MV-4-11 (cell line): ENCODE measurements around the gene CCDC124.
"Not testable (repeated sequence)": the region's sequence is repeated elsewhere in the genome, so short reads cannot be mapped to it uniquely, and the experiment has no call there.

Experiments used
- DNase-seq: peaks from one replicate; lab custom pipeline; 2025; lab: John Stamatoyannopoulos, UW

The CCDC124 gene

GRCh38 chr19:17986569-17986968, 53.8 kb downstream of the CCDC124 start:
- not testable (repeated sequence) for DNase-seq

DNA sequence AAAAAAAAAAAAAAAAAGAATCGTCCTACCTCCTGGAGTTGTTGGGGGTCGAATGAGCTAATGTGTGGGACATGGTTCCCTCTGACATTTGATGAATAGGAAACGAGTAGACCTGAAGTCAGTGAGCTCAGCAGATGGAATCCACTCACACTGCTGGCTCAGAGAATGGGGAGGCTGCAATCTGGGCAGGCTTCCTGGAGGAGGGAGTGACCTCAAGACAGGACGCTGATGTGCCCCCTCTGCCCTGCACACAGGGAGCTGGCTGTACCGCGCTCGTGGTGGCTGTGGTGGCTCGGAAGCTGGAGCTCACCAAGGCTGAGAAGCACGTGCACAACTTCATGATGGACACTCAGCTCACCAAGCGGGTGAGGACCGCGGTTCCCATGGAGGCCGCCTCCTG, 55.3 kb downstream of the CCDC124 start:
- no peak for DNase-seq

DNA sequence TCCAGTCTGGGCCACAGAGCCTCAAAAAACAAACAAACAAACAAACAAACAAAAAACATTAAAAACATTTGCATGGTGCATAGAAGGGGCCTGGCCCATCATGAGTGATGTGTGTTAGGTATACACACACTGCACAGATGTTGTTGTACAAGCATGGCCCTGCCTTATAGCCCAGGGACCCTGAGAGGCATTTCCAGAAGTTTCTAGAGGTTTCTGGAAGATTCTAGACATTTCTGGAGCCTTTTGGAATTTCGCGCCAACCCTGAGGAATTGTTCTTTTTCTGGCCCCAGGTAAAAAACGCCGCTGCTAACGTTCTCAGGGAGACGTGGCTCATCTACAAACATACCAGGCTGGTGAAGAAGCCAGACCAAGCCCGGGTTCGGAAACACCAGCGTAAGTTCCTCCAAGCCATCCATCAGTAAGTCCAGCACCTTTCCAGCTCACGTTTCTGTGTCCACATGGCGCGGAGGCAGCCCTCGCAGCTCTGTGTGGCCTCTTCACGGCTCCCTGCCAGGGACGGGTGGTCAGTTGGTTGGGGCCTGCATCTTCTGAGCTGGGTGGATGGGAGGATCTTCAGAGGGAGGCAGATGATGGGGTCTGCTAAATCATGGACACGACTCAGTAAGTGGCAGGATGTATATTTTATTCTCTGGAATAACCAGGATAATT, 56.7 kb downstream of the CCDC124 start:
- no peak for DNase-seq

- DNase-seq = no peak
Measured at GRCh38 chr19:17993076-17993813, 60.4 kb downstream of the CCDC124 start.
